22Rv1 (cell line): Measurements from ENCODE around the gene RPL3.

Experiments used
- ZFX ChIP-seq: fragments of 450-650 bp; IDR thresholded peaks from 2 replicates; pipeline ENCODE4 v1.6.1; 2017; ENCODE audit warnings: antibody characterized with exemption, borderline replicate concordance
- TF ChIP-seq, protein P1 (sequence below): fragments of 450-650 bp; IDR thresholded peaks from 2 replicates; pipeline ENCODE4 v1.5.1; 2017; ENCODE audit warnings: mild to moderate bottlenecking

DNA sequence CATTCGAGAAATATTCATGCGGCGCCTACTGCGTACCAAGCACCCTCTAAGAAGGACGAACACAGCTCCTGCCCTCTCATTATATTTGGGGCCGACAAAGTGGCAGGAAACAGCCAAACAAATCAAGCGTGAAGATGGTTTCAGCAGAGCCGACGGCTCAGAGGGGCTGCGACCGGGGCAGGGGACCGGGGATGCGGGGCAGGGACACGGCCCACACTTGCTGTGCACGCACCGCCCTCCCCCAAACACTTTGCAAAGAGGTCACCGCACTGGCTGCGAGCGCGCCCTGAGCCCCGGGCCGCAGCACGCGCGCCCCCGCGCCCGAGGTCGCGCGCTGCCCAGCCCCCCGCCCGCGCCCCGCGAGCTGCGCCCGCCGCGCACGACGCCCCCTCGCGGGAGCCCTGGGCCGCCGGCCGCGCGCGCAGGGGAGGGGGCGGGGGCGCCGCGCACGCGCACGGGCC lies 30.1 kb upstream of the RPL3 start:
- TF ChIP-seq, protein P1, sequence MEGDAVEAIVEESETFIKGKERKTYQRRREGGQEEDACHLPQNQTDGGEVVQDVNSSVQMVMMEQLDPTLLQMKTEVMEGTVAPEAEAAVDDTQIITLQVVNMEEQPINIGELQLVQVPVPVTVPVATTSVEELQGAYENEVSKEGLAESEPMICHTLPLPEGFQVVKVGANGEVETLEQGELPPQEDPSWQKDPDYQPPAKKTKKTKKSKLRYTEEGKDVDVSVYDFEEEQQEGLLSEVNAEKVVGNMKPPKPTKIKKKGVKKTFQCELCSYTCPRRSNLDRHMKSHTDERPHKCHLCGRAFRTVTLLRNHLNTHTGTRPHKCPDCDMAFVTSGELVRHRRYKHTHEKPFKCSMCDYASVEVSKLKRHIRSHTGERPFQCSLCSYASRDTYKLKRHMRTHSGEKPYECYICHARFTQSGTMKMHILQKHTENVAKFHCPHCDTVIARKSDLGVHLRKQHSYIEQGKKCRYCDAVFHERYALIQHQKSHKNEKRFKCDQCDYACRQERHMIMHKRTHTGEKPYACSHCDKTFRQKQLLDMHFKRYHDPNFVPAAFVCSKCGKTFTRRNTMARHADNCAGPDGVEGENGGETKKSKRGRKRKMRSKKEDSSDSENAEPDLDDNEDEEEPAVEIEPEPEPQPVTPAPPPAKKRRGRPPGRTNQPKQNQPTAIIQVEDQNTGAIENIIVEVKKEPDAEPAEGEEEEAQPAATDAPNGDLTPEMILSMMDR = peak; percentile 45
- no peak for TF ChIP-seq ZFX
